NB4 (cell line): Measurements from ENCODE around the gene SMAD3.

Experiments
- TF ChIP-seq, protein P1 (sequence below): IDR thresholded peaks from one replicate; pipeline ENCODE4 v1.5.1; 2012; ENCODE audit warnings: low read depth, low read length
- TF ChIP-seq, protein P2 (sequence below): IDR thresholded peaks from 2 replicates; pipeline ENCODE4 v1.6.1; 2011; ENCODE audit warnings: low read depth, low read length

DNA sequence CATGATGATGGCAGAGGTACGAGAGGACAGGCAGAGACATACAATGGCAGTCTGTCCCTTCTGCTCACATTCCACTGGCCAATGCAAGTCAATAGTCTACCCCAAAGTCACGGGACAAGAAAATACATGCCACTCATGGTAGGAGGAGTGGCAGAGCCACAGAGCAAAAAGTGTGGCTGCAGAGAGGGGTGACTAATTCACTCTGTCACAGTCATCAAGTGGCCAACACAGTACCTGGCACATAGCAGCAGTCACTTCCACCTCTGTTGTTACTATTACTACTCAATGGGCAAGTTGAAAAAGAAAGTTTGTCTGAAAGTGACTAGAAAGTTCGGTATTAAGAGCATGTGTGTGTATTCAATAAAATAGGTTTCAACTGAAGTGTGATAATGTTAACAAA lies 91.4 kb downstream of the SMAD3 start:
- TF ChIP-seq, protein P1, sequence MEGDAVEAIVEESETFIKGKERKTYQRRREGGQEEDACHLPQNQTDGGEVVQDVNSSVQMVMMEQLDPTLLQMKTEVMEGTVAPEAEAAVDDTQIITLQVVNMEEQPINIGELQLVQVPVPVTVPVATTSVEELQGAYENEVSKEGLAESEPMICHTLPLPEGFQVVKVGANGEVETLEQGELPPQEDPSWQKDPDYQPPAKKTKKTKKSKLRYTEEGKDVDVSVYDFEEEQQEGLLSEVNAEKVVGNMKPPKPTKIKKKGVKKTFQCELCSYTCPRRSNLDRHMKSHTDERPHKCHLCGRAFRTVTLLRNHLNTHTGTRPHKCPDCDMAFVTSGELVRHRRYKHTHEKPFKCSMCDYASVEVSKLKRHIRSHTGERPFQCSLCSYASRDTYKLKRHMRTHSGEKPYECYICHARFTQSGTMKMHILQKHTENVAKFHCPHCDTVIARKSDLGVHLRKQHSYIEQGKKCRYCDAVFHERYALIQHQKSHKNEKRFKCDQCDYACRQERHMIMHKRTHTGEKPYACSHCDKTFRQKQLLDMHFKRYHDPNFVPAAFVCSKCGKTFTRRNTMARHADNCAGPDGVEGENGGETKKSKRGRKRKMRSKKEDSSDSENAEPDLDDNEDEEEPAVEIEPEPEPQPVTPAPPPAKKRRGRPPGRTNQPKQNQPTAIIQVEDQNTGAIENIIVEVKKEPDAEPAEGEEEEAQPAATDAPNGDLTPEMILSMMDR = no peak
- TF ChIP-seq, protein P2, sequence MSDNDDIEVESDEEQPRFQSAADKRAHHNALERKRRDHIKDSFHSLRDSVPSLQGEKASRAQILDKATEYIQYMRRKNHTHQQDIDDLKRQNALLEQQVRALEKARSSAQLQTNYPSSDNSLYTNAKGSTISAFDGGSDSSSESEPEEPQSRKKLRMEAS = no peak
